Measurements from ENCODE around the gene FKRP. TPM values are rescaled to one million over a fixed set of nuclear protein-coding genes. Genes with fewer than 3 reads are reported as not detected.

Gene FKRP
- total and polyA plus RNA-seq, 11 donors: 13.9 to 25.1 (median 19.8) TPM

- Histone ChIP-seq H3K4me3 (no peak overlapping the region), H3K9me3 (no peaks in the 10 kb centered on the region), H3K36me3 (peaks cover 0 to 98% (median 94%) of the 10 kb centered on the region in 9 donors), H3K4me1 (peaks cover 0 to 74% (median 21%) of the 10 kb centered on the region in 12 donors), H3K27ac (no peak overlapping the region), H3K27me3 (no peaks in the 10 kb centered on the region)
- DNase-seq (peak in 1 of 5 donors; percentile 46), ATAC-seq (no peak)
- intact Hi-C loops (cut with DNase I): loop anchor here in 3 of 10 donors (2.0 kb wide), 2 partner anchors 15 to 25 kb away; no protein-coding TSS in a partner anchor
- WGBS, 4 donors: 71 to 92% (median 75%) methylated on average over 5 to 7 of the region's 7 CpGs
- TF ChIP-seq CTCF (IDR thresholded peaks at IDR 0.05): no peak
- TF ChIP-seq POLR2A (IDR thresholded peaks at IDR 0.05): no peak
These were observed 16.2 kb upstream of the FKRP start for GRCh38 chr19:46729696-46730095.

GRCh38 chr19:46730187-46730586 lies 15.7 kb upstream of the FKRP start:
- Histone ChIP-seq H3K4me1 (peaks cover 0 to 78% (median 21%) of the 10 kb centered on the region in 12 donors), H3K27me3 (no peaks in the 10 kb centered on the region), H3K27ac (no peak overlapping the region), H3K4me3 (no peak overlapping the region), H3K9me3 (no peaks in the 10 kb centered on the region), H3K36me3 (peaks cover 0 to 98% (median 93%) of the 10 kb centered on the region in 9 donors)
- ATAC-seq: no peak
- intact Hi-C loops (cut with DNase I): no loop called here
- TF ChIP-seq CTCF (IDR thresholded peaks at IDR 0.05): no peak
- no peak for TF ChIP-seq POLR2A (IDR thresholded peaks at IDR 0.05)
- no peak for DNase-seq
- 93 to 98% (median 96%) methylated on average over 6 to 9 of the region's 9 CpGs for WGBS, 4 donors

- Histone ChIP-seq H3K36me3 (peaks cover 0 to 98% (median 93%) of the 10 kb centered on the region in 9 donors), H3K27me3 (no peaks in the 10 kb centered on the region), H3K9me3 (no peaks in the 10 kb centered on the region), H3K4me3 (no peak overlapping the region), H3K27ac (no peak overlapping the region), H3K4me1 (peaks cover 0 to 82% (median 22%) of the 10 kb centered on the region in 12 donors)
- intact Hi-C loops (cut with DNase I): no loop called here
- no peak for TF ChIP-seq CTCF (IDR thresholded peaks at IDR 0.05)
- TF ChIP-seq POLR2A (IDR thresholded peaks at IDR 0.05): no peak
- WGBS, 4 donors: 93 to 95% (median 94%) methylated on average over 14 of the region's 14 CpGs
- no peak for ATAC-seq
- DNase-seq: peak in 1 of 5 donors; percentile 44
These were observed 15.3 kb upstream of the FKRP start for GRCh38 chr19:46730595-46730994.

DNA sequence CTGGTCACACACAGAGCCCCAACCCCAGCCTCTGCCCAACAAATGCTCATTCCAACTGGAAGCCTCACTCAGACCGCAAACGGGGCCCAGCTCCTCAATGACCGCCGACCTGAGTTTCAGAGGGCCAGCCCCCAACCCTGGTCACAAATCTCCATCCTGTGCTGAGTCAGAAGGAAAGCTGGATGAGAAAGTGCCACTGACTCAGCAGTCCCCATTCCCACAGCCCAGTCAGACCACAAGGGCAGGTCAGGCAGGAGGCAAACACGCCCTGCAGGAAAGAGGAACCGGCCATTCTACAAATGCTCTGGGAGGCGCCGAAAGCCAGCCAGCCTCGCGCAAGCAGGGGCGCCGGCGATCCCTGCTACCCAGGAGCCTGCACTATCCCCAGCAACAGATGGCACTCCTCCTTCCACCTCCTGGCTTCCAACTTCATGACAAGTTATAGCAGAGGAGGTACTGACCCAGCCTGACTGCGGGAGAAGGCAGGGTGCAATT lies 14.8 kb upstream of the FKRP start:
- TF ChIP-seq CTCF (IDR thresholded peaks at IDR 0.05) (no peak), POLR2A (IDR thresholded peaks at IDR 0.05) (no peak)
- ATAC-seq: peak in 2 of 4 donors; percentile 3 to 16
- peak overlapping the region in 1 of 12 donors; percentile 90 for H3K27ac ChIP-seq
- peaks cover 0 to 87% (median 23%) of the 10 kb centered on the region in 12 donors for H3K4me1 ChIP-seq
- peaks cover 0 to 98% (median 93%) of the 10 kb centered on the region in 9 donors for H3K36me3 ChIP-seq
- H3K4me3 ChIP-seq: peak overlapping the region in 1 of 12 donors; percentile 23
- WGBS, 4 donors: 72 to 79% (median 76%) methylated on average over 12 to 14 of the region's 14 CpGs
- H3K9me3 ChIP-seq: no peaks in the 10 kb centered on the region
- intact Hi-C loops (cut with DNase I): no loop called here
- H3K27me3 ChIP-seq: no peaks in the 10 kb centered on the region
- peak in 2 of 5 donors; percentile 69 to 77 for DNase-seq

All from heart left ventricle (tissue), 16 donors.